GM21723 (cell line): Measurements from ENCODE around the gene PRAMEF13.
"Not testable (repeated sequence)": the region's sequence is repeated elsewhere in the genome, so short reads cannot be mapped to it uniquely, and the experiment has no call there.

ENCODE experiments used
- ATAC-seq: cut with Tn5 transposase; IDR thresholded peaks from one replicate; pipeline ENCODE4 v1.9.1; 2021; ENCODE audit warnings: mild to moderate bottlenecking, moderate library complexity; ENCODE audit not compliant: unreplicated experiment

PRAMEF13 gene

GRCh38 chr1:13201309-13201708 is at the start of gene PRAMEF13:
Gene PRAMEF13, minus strand, starts transcription at chr1:13201409. Its CDS starts 1,820 bp downstream, at chr1:13199589.
- not testable (repeated sequence) for ATAC-seq

- ATAC-seq = not testable (repeated sequence)
Measured at GRCh38 chr1:13247122-13247521, 45.9 kb upstream of the PRAMEF13 start.

- ATAC-seq = not testable (repeated sequence)
Measured at GRCh38 chr1:13246554-13246871, 45.3 kb upstream of the PRAMEF13 start.

GRCh38 chr1:13245841-13246553 is 44.8 kb upstream of the PRAMEF13 start:
- not testable (repeated sequence) for ATAC-seq

GRCh38 chr1:13243536-13244263 is 42.5 kb upstream of the PRAMEF13 start:
- ATAC-seq = not testable (repeated sequence)

- not testable (repeated sequence) for ATAC-seq
Measured at GRCh38 chr1:13239633-13240032, 38.4 kb upstream of the PRAMEF13 start.

- ATAC-seq = not testable (repeated sequence)
Measured at GRCh38 chr1:13237572-13237971, 36.4 kb upstream of the PRAMEF13 start.

GRCh38 chr1:13234057-13234456 is 32.8 kb upstream of the PRAMEF13 start:
- not testable (repeated sequence) for ATAC-seq

GRCh38 chr1:13232056-13232455 is 30.8 kb upstream of the PRAMEF13 start:
- ATAC-seq = not testable (repeated sequence)

- not testable (repeated sequence) for ATAC-seq
Measured at GRCh38 chr1:13231061-13231750, 30.0 kb upstream of the PRAMEF13 start.

GRCh38 chr1:13230601-13231000 is 29.4 kb upstream of the PRAMEF13 start:
- ATAC-seq = not testable (repeated sequence)

- ATAC-seq = not testable (repeated sequence)
Measured at GRCh38 chr1:13230096-13230495, 28.9 kb upstream of the PRAMEF13 start.

GRCh38 chr1:13228343-13228781 is 27.2 kb upstream of the PRAMEF13 start:
- ATAC-seq = no peak

- not testable (repeated sequence) for ATAC-seq
Measured at GRCh38 chr1:13227271-13228055, 26.3 kb upstream of the PRAMEF13 start.

GRCh38 chr1:13225675-13226204 is 24.5 kb upstream of the PRAMEF13 start, which contains the start of gene PRAMEF18:
Gene PRAMEF18, minus strand, starts transcription at chr1:13226154. Its CDS starts 48 bp downstream, at chr1:13226106.
- ATAC-seq = not testable (repeated sequence)

GRCh38 chr1:13224480-13225060 is 23.4 kb upstream of the PRAMEF13 start:
- no peak for ATAC-seq

- ATAC-seq = not testable (repeated sequence)
Measured at GRCh38 chr1:13222788-13223187, 21.6 kb upstream of the PRAMEF13 start.

GRCh38 chr1:13219203-13219602 is 18.0 kb upstream of the PRAMEF13 start:
- ATAC-seq = not testable (repeated sequence)

- ATAC-seq = not testable (repeated sequence)
Measured at GRCh38 chr1:13216619-13217018, 15.4 kb upstream of the PRAMEF13 start.

- not testable (repeated sequence) for ATAC-seq
Measured at GRCh38 chr1:13208712-13209111, 7.5 kb upstream of the PRAMEF13 start.
